Measurements from ENCODE around the gene C14orf119.

Gene C14orf119

GRCh38 chr14:23095196-23096108 lies at the start of gene C14orf119:
TSS of gene C14orf119 (plus strand) at chr14:23095505. CDS start at chr14:23097659, 2,154 bp downstream.
- DNase-seq, result peak; percentile 99

GRCh38 chr14:23047034-23047634 lies 48.2 kb upstream of the C14orf119 start:
- DNase-seq, result no peak

- DNase-seq, result no peak
Observed at GRCh38 chr14:23047751-23048693, 47.3 kb upstream of the C14orf119 start.

- no peak for DNase-seq
Observed at GRCh38 chr14:23049011-23049410, 46.3 kb upstream of the C14orf119 start.

- DNase-seq, result no peak
Observed at GRCh38 chr14:23051141-23052057, 43.9 kb upstream of the C14orf119 start.

- no peak for DNase-seq
Observed at GRCh38 chr14:23052182-23052623, 43.1 kb upstream of the C14orf119 start.

GRCh38 chr14:23052671-23053070 lies 42.6 kb upstream of the C14orf119 start:
- no peak for DNase-seq

GRCh38 chr14:23053426-23053825 lies 41.9 kb upstream of the C14orf119 start:
- no peak for DNase-seq

GRCh38 chr14:23054000-23054811 lies 41.1 kb upstream of the C14orf119 start:
- DNase-seq, result peak; percentile 54

GRCh38 chr14:23055147-23055550 lies 40.2 kb upstream of the C14orf119 start:
- DNase-seq, result no peak

- no peak for DNase-seq
Observed at GRCh38 chr14:23055621-23056144, 39.6 kb upstream of the C14orf119 start.

GRCh38 chr14:23056145-23056955 lies 39.0 kb upstream of the C14orf119 start:
- peak; percentile 79 for DNase-seq

GRCh38 chr14:23056956-23057756 lies 38.1 kb upstream of the C14orf119 start, which contains the start of gene CDH24:
TSS of gene CDH24 (minus strand) at chr14:23057520. CDS start at chr14:23055733, 1,787 bp downstream.
- peak; percentile 82 for DNase-seq

GRCh38 chr14:23057757-23058653 lies 37.3 kb upstream of the C14orf119 start:
- DNase-seq, result peak; percentile 93

- no peak for DNase-seq
Observed at GRCh38 chr14:23058654-23059504, 36.4 kb upstream of the C14orf119 start.

- no peak for DNase-seq
Observed at GRCh38 chr14:23060536-23061260, 34.6 kb upstream of the C14orf119 start.
